Karpas-422 (cell line): ENCODE results near the gene PLCD3. TPM values are rescaled to one million over a fixed set of nuclear protein-coding genes. Genes with fewer than 3 reads are reported as not detected.

Experiments used
- DNase-seq: peaks from one replicate; pipeline ENCODE4 v3.0.0-alpha.2; 2015
- H2AFZ ChIP-seq: fragments of 200-600 bp; sonication (generic); 2 replicates; pipeline ENCODE4 v1.6.1; 2014; ENCODE audit warnings: antibody characterized with exemption, low read length, mixed read lengths
- H3K27ac ChIP-seq: fragments of 200-600 bp; sonication (generic); 2 replicates; pipeline ENCODE4 v1.5.1; 2014; ENCODE audit warnings: mild to moderate bottlenecking, low read length, moderate library complexity
- H3K27me3 ChIP-seq: fragments of 200-600 bp; sonication (generic); 2 replicates; pipeline ENCODE4 v1.6.1; 2014; ENCODE audit warnings: low read length, mixed read lengths
- H3K36me3 ChIP-seq: fragments of 200-600 bp; sonication (generic); 2 replicates; pipeline ENCODE4 v1.6.1; 2014; ENCODE audit warnings: low read length, mixed read lengths; ENCODE audit not compliant: insufficient read depth
- H3K4me1 ChIP-seq: fragments of 200-600 bp; sonication (generic); 2 replicates; pipeline ENCODE4 v1.6.1; 2014; ENCODE audit warnings: mild to moderate bottlenecking, low read length, mixed read lengths
- H3K4me2 ChIP-seq: fragments of 200-600 bp; sonication (generic); 2 replicates; pipeline ENCODE4 v1.6.1; 2014; ENCODE audit warnings: low read length, low read depth, mild to moderate bottlenecking; ENCODE audit not compliant: poor library complexity, severe bottlenecking
- H3K4me3 ChIP-seq: fragments of 200-600 bp; sonication (generic); 2 replicates; pipeline ENCODE4 v1.5.1; 2014; ENCODE audit warnings: mild to moderate bottlenecking, antibody characterized with exemption, low read length, mixed read lengths
- H3K79me2 ChIP-seq: fragments of 200-600 bp; sonication (generic); 2 replicates; pipeline ENCODE4 v1.6.1; 2014; ENCODE audit warnings: mild to moderate bottlenecking, low read length, mixed read lengths
- H3K9ac ChIP-seq: fragments of 200-600 bp; sonication (generic); 2 replicates; pipeline ENCODE4 v1.6.0; 2014; ENCODE audit warnings: low read length
- H3K9me2 ChIP-seq: fragments of 200-600 bp; sonication (generic), shearing (Covaris generic); replicated peaks from 2 replicates; pipeline ENCODE4 v1.6.0; 2014; ENCODE audit warnings: mild to moderate bottlenecking, low read length, moderate library complexity; ENCODE audit not compliant: insufficient read depth
- H3K9me3 ChIP-seq: fragments of 300-700, 200-600 bp; sonication (generic); 2 replicates; pipeline ENCODE4 v1.6.1; 2014; ENCODE audit warnings: low read length, mixed read lengths
- H4K20me1 ChIP-seq: fragments of 200-600 bp; sonication (generic); 2 replicates; pipeline ENCODE4 v1.6.1; 2014; ENCODE audit warnings: mild to moderate bottlenecking, antibody characterized with exemption, low read length, low read depth; ENCODE audit not compliant: insufficient read depth
- total RNA-seq: library from RNA; depleted of rRNA; stranded (reverse); fragments of >200 nt; shearing (Covaris generic); gene quantifications from 2 replicates; pipeline ENCODE4 v1.2.3, GENCODE V29; 2014; ENCODE audit warnings: low replicate concordance

PLCD3 gene
- total RNA-seq, 1 experiment from 2014 or later: 0.45 TPM

GRCh38 chr17:45170280-45170930, 38.1 kb upstream of the PLCD3 start:
- H3K4me1 ChIP-seq: peaks cover 14% of the 10 kb centered on the region
- no peak overlapping the region for H3K9ac ChIP-seq
- H4K20me1 ChIP-seq: no peaks in the 10 kb centered on the region
- H3K27me3 ChIP-seq: no peaks in the 10 kb centered on the region
- no peak overlapping the region for H2AFZ ChIP-seq
- H3K4me3 ChIP-seq: no peak overlapping the region
- no peaks in the 10 kb centered on the region for H3K79me2 ChIP-seq
- no peaks in the 10 kb centered on the region for H3K9me3 ChIP-seq
- no peak overlapping the region for H3K27ac ChIP-seq
- no peak overlapping the region for H3K4me2 ChIP-seq
- H3K36me3 ChIP-seq: no peaks in the 10 kb centered on the region
- no peaks in the 10 kb centered on the region for H3K9me2 ChIP-seq
- no peak for DNase-seq

DNA sequence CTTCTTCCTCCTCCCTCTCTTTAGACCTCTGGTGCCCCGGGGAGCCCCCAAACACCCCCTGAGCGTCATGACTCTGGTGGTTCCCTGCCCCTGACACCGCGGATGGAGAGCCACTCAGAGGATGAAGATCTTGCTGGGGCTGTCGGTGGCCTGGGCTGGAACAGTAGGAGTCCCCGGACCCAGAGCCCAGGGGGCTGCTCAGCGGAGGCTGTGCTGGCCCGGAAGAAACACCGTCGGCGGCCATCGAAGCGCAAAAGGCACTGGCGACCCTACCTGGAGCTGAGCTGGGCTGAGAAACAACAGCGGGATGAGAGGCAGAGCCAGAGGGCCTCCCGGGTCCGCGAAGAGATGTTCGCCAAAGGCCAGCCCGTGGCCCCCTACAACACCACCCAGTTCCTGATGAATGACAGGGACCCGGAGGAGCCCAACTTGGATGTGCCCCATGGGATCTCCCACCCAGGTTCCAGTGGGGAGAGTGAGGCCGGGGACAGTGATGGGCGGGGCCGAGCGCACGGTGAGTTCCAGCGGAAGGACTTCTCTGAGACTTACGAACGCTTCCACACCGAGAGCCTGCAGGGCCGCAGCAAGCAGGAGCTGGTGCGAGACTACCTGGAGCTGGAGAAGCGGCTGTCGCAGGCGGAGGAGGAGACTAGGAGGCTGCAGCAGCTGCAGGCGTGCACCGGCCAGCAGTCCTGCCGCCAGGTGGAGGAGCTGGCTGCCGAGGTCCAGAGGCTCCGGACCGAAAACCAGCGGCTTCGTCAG, 36.9 kb upstream of the PLCD3 start:
- H2AFZ ChIP-seq: no peak overlapping the region
- no peak for DNase-seq
- H4K20me1 ChIP-seq: no peaks in the 10 kb centered on the region

GRCh38 chr17:45164734-45165269, 32.5 kb upstream of the PLCD3 start:
- Histone ChIP-seq H4K20me1 (0 out of 2 replicates have a peak, but pooled peaks cover 6% of the 10 kb centered on the region), H3K9me2 (no peaks in the 10 kb centered on the region), H3K9ac (no peak overlapping the region), H3K27me3 (no peaks in the 10 kb centered on the region), H3K4me2 (no peak overlapping the region), H3K4me1 (peaks cover 18% of the 10 kb centered on the region), H3K79me2 (peaks cover 12% of the 10 kb centered on the region), H3K27ac (no peak overlapping the region), H2AFZ (no peak overlapping the region), H3K4me3 (no peak overlapping the region), H3K9me3 (no peaks in the 10 kb centered on the region), H3K36me3 (no peaks in the 10 kb centered on the region)
- DNase-seq: no peak

More for the DNA sequence above, 36.9 kb upstream of the PLCD3 start:
- no peak overlapping the region for H3K4me2 ChIP-seq
- no peaks in the 10 kb centered on the region for H3K9me2 ChIP-seq
- no peak overlapping the region for H3K4me3 ChIP-seq
- H3K9me3 ChIP-seq: no peaks in the 10 kb centered on the region
- H3K36me3 ChIP-seq: no peaks in the 10 kb centered on the region
- H3K79me2 ChIP-seq: no peaks in the 10 kb centered on the region
- no peaks in the 10 kb centered on the region for H3K27me3 ChIP-seq
- H3K9ac ChIP-seq: no peak overlapping the region
- no peak overlapping the region for H3K27ac ChIP-seq
- H3K4me1 ChIP-seq: peaks cover 14% of the 10 kb centered on the region

DNA sequence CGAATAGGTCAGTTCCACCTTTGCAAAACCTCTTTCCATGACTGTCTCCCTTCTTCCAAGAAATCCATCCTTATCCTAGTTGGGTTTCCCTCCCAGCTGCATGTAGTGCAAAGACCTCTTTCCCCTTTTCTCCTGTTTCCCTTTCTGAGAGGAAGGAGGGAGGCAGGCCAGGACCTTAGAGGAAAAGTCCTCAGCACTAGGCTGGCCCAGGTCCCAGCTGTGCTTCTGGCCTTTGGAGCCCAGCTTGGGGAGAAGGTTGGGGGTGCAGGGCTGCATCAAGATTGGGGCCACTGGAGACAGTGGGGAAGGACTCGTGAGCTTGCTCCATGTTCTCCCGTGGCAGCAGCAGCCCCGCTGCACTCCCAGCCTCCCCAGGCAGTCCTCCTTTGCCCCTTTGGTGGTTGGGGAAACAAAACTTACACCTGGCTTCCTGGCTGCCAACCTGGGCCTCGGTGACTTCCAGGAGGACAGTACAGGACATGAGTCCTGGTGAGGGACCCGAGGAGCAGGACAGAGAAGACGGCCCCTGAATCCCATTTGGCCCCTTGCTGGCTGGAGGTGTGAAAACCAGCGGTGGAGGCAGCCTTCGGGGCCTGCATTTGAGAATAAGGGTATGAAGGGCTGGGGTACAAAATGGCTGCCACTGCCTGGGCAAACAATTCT, 29.8 kb upstream of the PLCD3 start:
- Histone ChIP-seq H3K4me2 (peak overlapping the region; percentile 84), H4K20me1 (peaks cover 17% of the 10 kb centered on the region), H3K36me3 (peaks cover 6% of the 10 kb centered on the region; the same call in 1 of the 2 replicates), H3K9me3 (no peaks in the 10 kb centered on the region), H3K9ac (peak overlapping the region; percentile 78), H3K79me2 (peaks cover 13% of the 10 kb centered on the region), H3K9me2 (no peaks in the 10 kb centered on the region), H3K27me3 (no peaks in the 10 kb centered on the region), H3K27ac (no peak overlapping the region), H3K4me1 (peaks cover 19% of the 10 kb centered on the region), H3K4me3 (peak overlapping the region; percentile 74), H2AFZ (peak overlapping the region; percentile 36; the same call in 1 of the 2 replicates)
- no peak for DNase-seq

- Histone ChIP-seq H4K20me1 (peaks cover 17% of the 10 kb centered on the region), H3K36me3 (peaks cover 6% of the 10 kb centered on the region; the same call in 1 of the 2 replicates), H3K4me2 (peak within 1 kb of the TSS; percentile 94), H3K4me1 (peaks cover 19% of the 10 kb centered on the region), H3K9me3 (no peaks in the 10 kb centered on the region), H3K9me2 (no peaks in the 10 kb centered on the region), H3K4me3 (peak within 1 kb of the TSS; percentile 89), H3K9ac (peak within 1 kb of the TSS; percentile 91), H3K79me2 (peaks cover 13% of the 10 kb centered on the region), H2AFZ (peak within 1 kb of the TSS; percentile 36; the same call in 1 of the 2 replicates), H3K27me3 (no peaks in the 10 kb centered on the region), H3K27ac (peak within 1 kb of the TSS; percentile 59)
- peak; percentile 100 for DNase-seq
Measured at GRCh38 chr17:45161288-45162024, 29.1 kb upstream of the PLCD3 start, which contains the start of gene HEXIM2. Gene HEXIM2 (plus strand): TSS chr17:45161875. CDS start chr17:45162794, 919 bp downstream.

DNA sequence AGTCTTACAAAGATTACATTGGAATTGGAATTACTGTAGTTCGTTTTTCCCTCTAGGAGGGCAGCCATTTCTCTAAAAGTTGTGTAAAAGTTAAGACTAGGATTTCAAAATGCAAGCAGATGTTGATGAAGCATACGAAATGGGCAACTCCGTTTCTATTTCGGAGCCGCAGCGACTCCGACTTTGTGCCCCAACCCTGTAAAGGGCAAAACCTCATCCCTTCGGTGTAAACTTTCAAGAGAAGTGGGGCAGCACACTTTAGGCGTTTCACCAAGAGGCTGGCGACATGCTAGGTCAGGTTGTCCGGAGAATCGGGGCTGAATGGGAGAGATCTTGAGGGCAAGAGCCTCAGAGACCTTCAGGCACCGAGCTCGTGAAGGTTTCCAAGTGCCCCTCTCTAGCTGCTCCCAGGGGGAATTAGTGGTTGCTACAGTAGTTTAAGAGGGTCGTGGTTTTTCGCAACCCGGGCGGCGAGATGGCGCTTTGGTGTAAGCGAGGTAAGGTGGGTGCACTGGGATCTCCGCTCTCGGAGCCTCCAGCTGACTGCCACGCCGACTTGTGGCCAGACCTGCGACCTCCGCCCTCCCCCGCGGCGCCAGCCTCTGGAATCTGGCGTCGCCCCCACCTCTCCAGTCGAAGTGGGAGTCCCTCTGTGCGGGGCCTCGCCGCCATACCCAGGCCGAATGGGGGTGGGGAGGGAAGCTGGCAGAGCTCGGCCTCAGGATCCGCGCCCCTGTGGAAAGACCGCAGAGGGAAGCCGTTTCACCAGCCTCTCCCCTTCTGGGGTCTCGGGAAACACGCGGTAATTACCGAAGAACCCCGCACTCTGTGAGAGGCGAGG, 28.4 kb upstream of the PLCD3 start:
- peaks cover 20% of the 10 kb centered on the region for H4K20me1 ChIP-seq
- H3K9ac ChIP-seq: peak overlapping the region; percentile 91
- peak overlapping the region; percentile 94 for H3K4me2 ChIP-seq
- peak overlapping the region; percentile 59 for H3K27ac ChIP-seq
- H3K79me2 ChIP-seq: peaks cover 13% of the 10 kb centered on the region
- H3K4me1 ChIP-seq: peaks cover 19% of the 10 kb centered on the region
- no peaks in the 10 kb centered on the region for H3K9me3 ChIP-seq
- peak; percentile 76 for DNase-seq
- no peaks in the 10 kb centered on the region for H3K9me2 ChIP-seq
- peak overlapping the region; percentile 89 for H3K4me3 ChIP-seq
- H3K36me3 ChIP-seq: peaks cover 6% of the 10 kb centered on the region; the same call in 1 of the 2 replicates
- H2AFZ ChIP-seq: no peak overlapping the region
- H3K27me3 ChIP-seq: no peaks in the 10 kb centered on the region

GRCh38 chr17:45156242-45156641, 23.9 kb upstream of the PLCD3 start:
- Histone ChIP-seq H3K27ac (no peak overlapping the region), H3K27me3 (no peaks in the 10 kb centered on the region), H3K79me2 (peaks cover 13% of the 10 kb centered on the region), H3K9ac (no peak overlapping the region), H3K4me3 (no peak overlapping the region), H4K20me1 (peaks cover 25% of the 10 kb centered on the region), H3K4me2 (no peak overlapping the region), H3K9me2 (no peaks in the 10 kb centered on the region), H3K4me1 (peaks cover 13% of the 10 kb centered on the region), H2AFZ (no peak overlapping the region), H3K36me3 (peaks cover 6% of the 10 kb centered on the region; the same call in 1 of the 2 replicates), H3K9me3 (no peaks in the 10 kb centered on the region)
- DNase-seq: no peak
